Lower lobe of right lung (tissue), 2 donors: ENCODE measurements around the gene PLEKHA6. TPM values are rescaled to one million over a fixed set of nuclear protein-coding genes. Genes with fewer than 3 reads are reported as not detected.

Experiments used
- ATAC-seq, 2 donors: fragments of 200-7000 bp; cut with Tn5 transposase; one replicate each; pipeline ENCODE4 v1.9.1; 2020 to 2022; ENCODE audit warnings: mild to moderate bottlenecking in 2 of 2, moderate library complexity in 2 of 2
- DNase-seq: peaks from one replicate; pipeline ENCODE4 v3.0.0-alpha.2; 2020
- H3K27ac ChIP-seq: fragments of 200-600 bp; one replicate; pipeline ENCODE4 v1.8.0; 2022
- H3K27me3 ChIP-seq: fragments of 200-600 bp; one replicate; pipeline ENCODE4 v1.8.0; 2022; ENCODE audit warnings: low read depth
- H3K36me3 ChIP-seq: fragments of 200-600 bp; one replicate; pipeline ENCODE4 v1.8.0; 2022; ENCODE audit warnings: mild to moderate bottlenecking
- H3K4me1 ChIP-seq: fragments of 200-600 bp; one replicate; pipeline ENCODE4 v1.8.0; 2022
- H3K4me3 ChIP-seq: fragments of 200-600 bp; one replicate; pipeline ENCODE4 v1.8.0; 2022; ENCODE audit warnings: mild to moderate bottlenecking
- H3K9me3 ChIP-seq: fragments of 200-600 bp; one replicate; pipeline ENCODE4 v1.8.0; 2022
- intact Hi-C: fragments of 100-400 bp; cut with DNase I; formaldehyde crosslinking; loops from one replicate; pipeline ENCODE4 v1.11.0; 2022
- total RNA-seq: library from RNA; stranded (reverse); fragmentation: NEBNext Ultra II Directional; extraction: Animal tissue kit (Norgen Biotek cat#: 25700); gene quantifications from one replicate; pipeline ENCODE4 v1.2.1, GENCODE V29; 2021
- TF ChIP-seq, protein P1 (sequence below): fragments of 200-600 bp; IDR thresholded peaks from one replicate; pipeline ENCODE4 v1.8.0; 2022; ENCODE audit warnings: antibody characterized with exemption, mild to moderate bottlenecking
- donor health status: DM: no; HTN: yes; CAD: no; lungs with severe emphysema.

The PLEKHA6 gene
- total RNA-seq, 1 donor from 2014 or later, result 7.6 TPM

DNA sequence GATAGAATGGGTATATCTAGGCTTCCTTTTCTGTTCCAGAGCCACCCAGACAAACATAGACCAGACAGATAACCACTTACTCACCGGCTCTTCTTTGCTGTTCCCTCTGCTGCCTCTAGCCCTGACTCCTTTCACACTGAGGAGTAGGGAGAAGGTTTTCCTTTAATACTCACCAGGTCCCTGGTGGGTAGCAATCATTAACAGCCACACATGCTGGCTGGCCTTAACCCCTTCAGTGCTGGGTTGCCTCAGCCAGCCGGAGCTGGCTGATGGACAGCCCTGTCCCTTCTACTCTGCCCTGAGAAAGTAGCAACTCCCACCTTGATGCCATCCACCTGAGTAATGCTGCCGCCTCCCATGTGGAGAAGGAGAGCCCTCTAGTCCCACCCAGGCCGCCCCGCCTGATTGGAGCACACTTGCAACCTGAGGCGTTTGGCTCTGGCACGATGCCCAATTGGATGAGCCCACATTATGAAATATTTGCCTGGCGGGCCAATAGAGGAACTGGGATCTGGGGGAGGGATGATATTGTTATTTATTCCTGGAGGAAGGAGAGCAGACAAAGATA lies 71.6 kb downstream of the PLEKHA6 start:
- Histone ChIP-seq H3K27me3 (no peaks in the 10 kb centered on the region), H3K36me3 (no peaks in the 10 kb centered on the region), H3K9me3 (no peaks in the 10 kb centered on the region), H3K4me1 (peaks cover 42% of the 10 kb centered on the region), H3K27ac (peak overlapping the region; percentile 28), H3K4me3 (no peak overlapping the region)
- TF ChIP-seq, protein P1, sequence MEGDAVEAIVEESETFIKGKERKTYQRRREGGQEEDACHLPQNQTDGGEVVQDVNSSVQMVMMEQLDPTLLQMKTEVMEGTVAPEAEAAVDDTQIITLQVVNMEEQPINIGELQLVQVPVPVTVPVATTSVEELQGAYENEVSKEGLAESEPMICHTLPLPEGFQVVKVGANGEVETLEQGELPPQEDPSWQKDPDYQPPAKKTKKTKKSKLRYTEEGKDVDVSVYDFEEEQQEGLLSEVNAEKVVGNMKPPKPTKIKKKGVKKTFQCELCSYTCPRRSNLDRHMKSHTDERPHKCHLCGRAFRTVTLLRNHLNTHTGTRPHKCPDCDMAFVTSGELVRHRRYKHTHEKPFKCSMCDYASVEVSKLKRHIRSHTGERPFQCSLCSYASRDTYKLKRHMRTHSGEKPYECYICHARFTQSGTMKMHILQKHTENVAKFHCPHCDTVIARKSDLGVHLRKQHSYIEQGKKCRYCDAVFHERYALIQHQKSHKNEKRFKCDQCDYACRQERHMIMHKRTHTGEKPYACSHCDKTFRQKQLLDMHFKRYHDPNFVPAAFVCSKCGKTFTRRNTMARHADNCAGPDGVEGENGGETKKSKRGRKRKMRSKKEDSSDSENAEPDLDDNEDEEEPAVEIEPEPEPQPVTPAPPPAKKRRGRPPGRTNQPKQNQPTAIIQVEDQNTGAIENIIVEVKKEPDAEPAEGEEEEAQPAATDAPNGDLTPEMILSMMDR, result no peak
- peak; percentile 41 to 48 for ATAC-seq
- peak; percentile 76 for DNase-seq
- intact Hi-C loops, result no loop called here

DNA sequence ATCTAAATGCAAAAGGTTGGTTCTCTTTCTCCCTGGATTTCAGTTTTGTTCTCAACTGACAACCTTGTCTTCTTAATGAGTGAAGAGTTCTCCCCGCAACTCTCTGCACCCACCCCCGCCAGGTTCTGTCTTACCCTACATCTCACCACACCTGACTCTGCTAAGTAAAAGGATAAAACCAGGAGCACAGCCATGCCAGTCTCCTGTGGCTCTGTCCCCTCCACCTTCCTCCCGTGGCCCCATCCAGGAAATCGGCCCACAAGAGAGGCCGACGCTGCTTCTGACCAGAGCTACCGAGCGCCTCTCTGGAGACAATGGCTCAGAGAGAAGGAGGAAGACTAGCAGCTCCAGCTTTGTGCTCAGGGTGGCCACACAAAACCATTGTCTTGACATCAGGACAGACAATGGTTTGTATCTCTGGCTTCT lies 72.2 kb downstream of the PLEKHA6 start:
- Histone ChIP-seq H3K36me3 (no peaks in the 10 kb centered on the region), H3K4me3 (no peak overlapping the region), H3K9me3 (no peaks in the 10 kb centered on the region), H3K27ac (peak overlapping the region; percentile 28), H3K27me3 (no peaks in the 10 kb centered on the region), H3K4me1 (peaks cover 40% of the 10 kb centered on the region)
- peak; percentile 6 to 39 for ATAC-seq
- TF ChIP-seq, protein P1, result no peak
- intact Hi-C loops, result no loop called here
- DNase-seq, result no peak

DNA sequence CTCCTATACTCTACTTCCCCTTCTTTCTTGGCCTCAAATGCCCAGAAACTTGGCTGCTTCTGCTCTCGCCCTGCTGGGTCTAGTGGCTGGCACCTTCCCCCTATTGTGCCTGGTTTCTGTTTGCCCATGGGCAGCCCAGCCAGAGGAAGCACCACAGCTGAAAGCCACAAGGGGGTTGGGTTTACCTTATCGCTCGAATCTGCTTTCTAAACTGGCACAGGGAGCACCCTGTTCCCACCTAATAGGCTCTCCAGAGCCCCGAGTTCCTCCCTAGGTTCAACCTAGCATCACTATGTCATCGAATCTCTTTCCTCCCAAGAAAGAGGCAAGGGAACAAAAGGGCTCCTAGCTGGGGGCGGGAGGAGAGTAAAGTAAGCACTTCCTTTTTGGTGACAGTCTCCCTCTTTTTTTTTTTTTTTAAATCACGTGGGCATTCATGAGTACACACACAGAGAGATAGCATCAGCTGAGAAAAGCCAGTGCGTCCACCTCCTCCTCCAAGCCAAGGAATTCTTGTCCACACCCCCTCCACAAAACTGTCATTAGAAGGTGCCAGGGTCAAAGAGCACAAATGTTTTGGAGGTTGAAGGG lies 72.8 kb downstream of the PLEKHA6 start:
- ATAC-seq (peak; percentile 77 to 85), DNase-seq (peak; percentile 70)
- Histone ChIP-seq H3K36me3 (no peaks in the 10 kb centered on the region), H3K27me3 (no peaks in the 10 kb centered on the region), H3K4me1 (peaks cover 40% of the 10 kb centered on the region), H3K4me3 (peak overlapping the region; percentile 25), H3K9me3 (no peaks in the 10 kb centered on the region), H3K27ac (peak overlapping the region; percentile 81)
- intact Hi-C loops, result no loop called here
- TF ChIP-seq, protein P1, result no peak

DNA sequence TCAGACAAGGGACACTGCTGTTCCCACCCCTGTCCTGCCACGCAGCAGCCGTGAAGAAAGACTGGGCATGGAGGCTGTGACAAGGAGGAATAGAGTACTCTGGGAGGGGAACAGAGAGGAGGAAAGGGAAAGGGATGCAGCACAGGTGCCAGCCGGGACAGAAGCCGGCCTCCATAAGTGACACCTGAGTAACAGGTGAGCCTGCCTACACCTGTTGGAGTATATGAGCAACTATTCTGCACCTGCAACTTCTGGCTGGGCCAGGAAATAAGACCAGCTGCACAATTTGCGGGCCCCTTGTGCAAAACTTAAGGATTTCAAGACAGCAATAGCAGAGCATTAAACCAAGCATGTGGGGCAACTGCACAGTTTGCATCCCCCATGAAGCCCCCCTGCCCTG lies 73.4 kb downstream of the PLEKHA6 start:
- Histone ChIP-seq H3K36me3 (no peaks in the 10 kb centered on the region), H3K4me3 (no peak overlapping the region), H3K27ac (peak overlapping the region; percentile 81), H3K4me1 (peaks cover 40% of the 10 kb centered on the region), H3K9me3 (no peaks in the 10 kb centered on the region), H3K27me3 (no peaks in the 10 kb centered on the region)
- DNase-seq (no peak), ATAC-seq (no peak)
- intact Hi-C loops, result no loop called here
- TF ChIP-seq, protein P1, result no peak

DNA sequence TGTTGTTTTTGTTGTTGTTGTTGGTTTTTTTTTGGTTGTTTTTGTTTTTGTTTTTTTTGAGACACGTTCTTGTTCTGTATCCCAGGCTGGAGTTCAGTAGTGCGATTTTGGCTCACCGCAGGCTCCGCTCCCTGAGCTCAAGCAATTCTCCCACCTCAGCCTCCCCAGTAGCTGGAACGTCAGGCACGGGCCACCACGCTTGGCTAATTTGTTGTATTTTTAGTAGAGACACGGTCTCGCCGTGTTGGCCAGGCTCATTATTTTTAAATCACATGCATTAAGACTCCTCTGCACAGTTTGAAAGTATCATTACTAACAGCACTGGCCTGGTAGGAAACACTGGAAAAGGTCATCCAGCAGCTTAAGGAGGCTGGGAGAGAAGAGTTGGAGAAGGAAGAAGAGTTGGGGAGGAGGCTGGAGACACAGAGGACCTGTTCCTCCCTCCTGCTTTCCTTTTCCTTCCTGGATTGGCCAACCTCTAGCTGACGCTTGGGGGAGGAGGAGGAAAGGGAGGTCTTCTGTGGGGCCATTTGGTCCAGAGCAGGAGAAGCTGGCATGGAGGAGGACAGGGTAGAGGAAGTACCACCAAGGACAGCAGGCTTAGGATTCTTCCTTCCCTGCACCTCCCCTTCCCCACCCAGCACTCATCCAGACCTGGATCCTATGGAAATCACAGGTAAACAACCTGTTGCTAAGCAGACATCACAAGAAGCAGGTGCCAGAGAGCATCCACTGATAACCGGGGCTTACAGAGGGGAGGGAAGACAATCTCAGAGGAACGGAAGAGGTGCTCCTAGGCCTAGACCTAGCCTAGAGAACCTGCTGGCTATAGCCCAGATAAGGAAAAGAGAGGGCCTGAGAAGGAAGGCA lies 74.1 kb downstream of the PLEKHA6 start:
- Histone ChIP-seq H3K27me3 (no peaks in the 10 kb centered on the region), H3K27ac (peak overlapping the region; percentile 81), H3K4me3 (no peak overlapping the region), H3K9me3 (no peaks in the 10 kb centered on the region), H3K4me1 (peaks cover 40% of the 10 kb centered on the region), H3K36me3 (no peaks in the 10 kb centered on the region)
- ATAC-seq, result no peak
- no peak for DNase-seq
- TF ChIP-seq, protein P1, result no peak
- intact Hi-C loops, result no loop called here
